Naive thymus-derived CD4-positive, alpha-beta T cell (primary cell): ENCODE results near the gene SLC49A4. TPM values are rescaled to one million over a fixed set of nuclear protein-coding genes. Genes with fewer than 3 reads are reported as not detected.
A peak's percentile ranks its signal among the peaks of the same experiment; 100 is the strongest.

Source experiments
- ATAC-seq: fragments of 150-1000 bp; cut with Tn5 transposase; 2 replicates; pipeline ENCODE4 v1.10.0; 2021; ENCODE audit warnings: mild to moderate bottlenecking, moderate library complexity
- CTCF ChIA-PET: fragments of 350-600 bp; sonication (Branson Sonifier 250); formaldehyde crosslinking; loops from one replicate; lab custom pipeline; 2021; ENCODE audit warnings: antibody characterized with exemption; lab: Charles Lee
- POLR2A ChIA-PET: fragments of 350-600 bp; sonication (Branson Sonifier 250); formaldehyde crosslinking; loops from one replicate; lab custom pipeline; 2021; ENCODE audit warnings: antibody characterized with exemption, inconsistent platforms; lab: Charles Lee
- DNase-seq, 9 donors: peaks; one replicate each; pipeline versions ENCODE4 v3.0.0 to v3.0.0-alpha.2; 2020 to 2022; ENCODE audit warnings: mixed read lengths in 1 of 9
- H3K27ac ChIP-seq: one replicate; pipeline ENCODE4 v1.7.0; 2013; ENCODE audit warnings: mild to moderate bottlenecking, low read depth, low read length, moderate library complexity
- H3K27me3 ChIP-seq, 2 donors: one replicate each; pipeline ENCODE4 v1.7.0; 2013; ENCODE audit warnings: low read length in 2 of 2, mild to moderate bottlenecking in 2 of 2, moderate library complexity in 2 of 2; ENCODE audit not compliant: control insufficient read depth in 2 of 2, insufficient read depth in 2 of 2
- H3K36me3 ChIP-seq, 3 experiments: 1 replicate in 2 of 3; 2 replicates in 1 of 3; pipeline ENCODE4 v1.7.0; 2013; ENCODE audit warnings: low read length in 3 of 3, mild to moderate bottlenecking in 3 of 3, moderate library complexity in 1 of 3; ENCODE audit not compliant: insufficient read depth in 3 of 3, control insufficient read depth in 2 of 3
- H3K4me1 ChIP-seq, 2 donors: one replicate each; pipeline ENCODE4 v1.7.0; 2013; ENCODE audit warnings: low read length in 2 of 2, mild to moderate bottlenecking in 2 of 2, moderate library complexity in 1 of 2; ENCODE audit not compliant: control insufficient read depth in 2 of 2, insufficient read depth in 2 of 2
- H3K4me3 ChIP-seq: 2 replicates; pipeline ENCODE4 v1.7.0; 2013; ENCODE audit warnings: mild to moderate bottlenecking, low read length
- H3K9me3 ChIP-seq, 3 experiments: 1 replicate in 2 of 3; 2 replicates in 1 of 3; pipeline ENCODE4 v1.7.0; 2013; ENCODE audit warnings: low read length in 3 of 3; ENCODE audit not compliant: control insufficient read depth in 2 of 3
- H3K27ac Mint-ChIP-seq, 9 donors: one replicate each; pipeline ENCODE4 v1.8.0; 2020 to 2022; ENCODE audit warnings: mixed read lengths in 9 of 9, mild to moderate bottlenecking in 8 of 9, moderate library complexity in 5 of 9, inconsistent platforms in 2 of 9
- H3K27me3 Mint-ChIP-seq, 5 donors: one replicate each; pipeline ENCODE4 v1.8.0; 2021 to 2022; ENCODE audit warnings: mixed read lengths in 5 of 5, mild to moderate bottlenecking in 1 of 5
- H3K36me3 Mint-ChIP-seq, 5 donors: one replicate each; pipeline ENCODE4 v1.8.0; 2020 to 2022; ENCODE audit warnings: mixed read lengths in 5 of 5, mild to moderate bottlenecking in 3 of 5, inconsistent platforms in 1 of 5
- H3K4me1 Mint-ChIP-seq, 7 donors: one replicate each; pipeline ENCODE4 v1.8.0; 2020 to 2022; ENCODE audit warnings: mixed read lengths in 7 of 7, mild to moderate bottlenecking in 3 of 7, inconsistent platforms in 1 of 7
- H3K4me3 Mint-ChIP-seq, 10 donors: one replicate each; pipeline ENCODE4 v1.8.0; 2020 to 2022; ENCODE audit warnings: mild to moderate bottlenecking in 10 of 10, mixed read lengths in 10 of 10, moderate library complexity in 6 of 10, inconsistent platforms in 2 of 10
- H3K9me3 Mint-ChIP-seq, 11 donors: one replicate each; pipeline ENCODE4 v1.8.0; 2020 to 2022; ENCODE audit warnings: mixed read lengths in 11 of 11, mild to moderate bottlenecking in 4 of 11, inconsistent platforms in 1 of 11, moderate library complexity in 1 of 11
- intact Hi-C, 2 donors: fragments of 100-400 bp; cut with micrococcal nuclease; formaldehyde crosslinking; loops; one replicate each; pipeline ENCODE4 v1.15.1; 2023
- polyA plus RNA-seq, 2 donors: library from polyadenylated mRNA; unstranded; fragments of 300-500 nt; fragmentation: Illumina TruSeq; gene quantifications; one replicate each; pipeline ENCODE4 v1.2.3, GENCODE V29; 2021
- total RNA-seq, 6 experiments: library from RNA in 5 of 6; stranded (reverse) in 5 of 6; gene quantifications; 1 replicate in 5 of 6; 2 replicates in 1 of 6; pipeline ENCODE4 v1.2.3 and lab custom pipeline; 2021 to 2026

The SLC49A4 gene
- total and polyA plus RNA-seq, 7 experiments from 2014 or later, result 1.9 to 12.9 (median 8.4) TPM

- Mint-ChIP-seq H3K9me3 (no peaks in the 10 kb centered on the region), H3K27me3 (peaks cover 0 to 34% (median 5%) of the 10 kb centered on the region in 5 donors), H3K4me1 (peaks cover 0 to 7% (median 0%) of the 10 kb centered on the region in 7 donors), H3K27ac (no peak overlapping the region), H3K36me3 (no peaks in the 10 kb centered on the region), H3K4me3 (no peak overlapping the region)
- intact Hi-C loops, result no loop called here
- no peak overlapping the region for H3K27ac ChIP-seq
- H3K27me3 ChIP-seq, result no peaks in the 10 kb centered on the region
- H3K4me3 ChIP-seq, result no peak overlapping the region
- ATAC-seq, result no peak
- ChIA-PET CTCF (no interaction called here), POLR2A (no interaction called here)
- DNase-seq, result no peak
- no peaks in the 10 kb centered on the region for H3K9me3 ChIP-seq
- H3K4me1 ChIP-seq, result peaks cover 0 to 4% of the 10 kb centered on the region in 2 donors
- H3K36me3 ChIP-seq, result no peaks in the 10 kb centered on the region
Measured at GRCh38 chr3:122898298-122898697, 103.4 kb downstream of the SLC49A4 start.

- Mint-ChIP-seq H3K27ac (no peak overlapping the region), H3K27me3 (peaks cover 0 to 44% (median 8%) of the 10 kb centered on the region in 5 donors), H3K9me3 (peaks cover 0 to 15% (median 6%) of the 10 kb centered on the region in 11 donors), H3K4me1 (peaks cover 0 to 2% (median 0%) of the 10 kb centered on the region in 7 donors), H3K4me3 (no peak overlapping the region), H3K36me3 (peaks cover 0 to 4% (median 0%) of the 10 kb centered on the region in 5 donors)
- Histone ChIP-seq H3K4me3 (no peak overlapping the region), H3K4me1 (no peaks in the 10 kb centered on the region), H3K27ac (no peak overlapping the region), H3K27me3 (no peaks in the 10 kb centered on the region), H3K9me3 (no peaks in the 10 kb centered on the region), H3K36me3 (no peaks in the 10 kb centered on the region)
- intact Hi-C loops, result no loop called here
- POLR2A ChIA-PET, result no interaction called here
- CTCF ChIA-PET, result no interaction called here
- DNase-seq (no peak), ATAC-seq (no peak)
Measured at GRCh38 chr3:122902326-122902725, 107.5 kb downstream of the SLC49A4 start.

- ChIA-PET POLR2A (no interaction called here), CTCF (interaction anchor here (0.6 kb wide), 1 partner anchor 67 kb away, joined by 3 read pairs; no protein-coding TSS in a partner anchor)
Measured at GRCh38 chr3:122903171-122903570, 108.3 kb downstream of the SLC49A4 start.

GRCh38 chr3:122907471-122907870, 112.6 kb downstream of the SLC49A4 start:
- H3K9me3 ChIP-seq, result no peaks in the 10 kb centered on the region
- POLR2A ChIA-PET, result no interaction called here

More at GRCh38 chr3:122903171-122903570, 108.3 kb downstream of the SLC49A4 start:
- no peak overlapping the region for H3K4me3 ChIP-seq
- no peak overlapping the region for H3K27ac ChIP-seq
- no peak overlapping the region for H3K4me3 Mint-ChIP-seq
- DNase-seq, result no peak
- ATAC-seq, result no peak
- H3K4me1 Mint-ChIP-seq, result peaks cover 0 to 2% (median 0%) of the 10 kb centered on the region in 7 donors
- no peaks in the 10 kb centered on the region for H3K4me1 ChIP-seq
- peaks cover 0 to 15% (median 6%) of the 10 kb centered on the region in 11 donors for H3K9me3 Mint-ChIP-seq
- no peaks in the 10 kb centered on the region for H3K9me3 ChIP-seq
- H3K27me3 Mint-ChIP-seq, result peaks cover 0 to 44% (median 8%) of the 10 kb centered on the region in 5 donors
- no peak overlapping the region for H3K27ac Mint-ChIP-seq
- peaks cover 0 to 4% (median 0%) of the 10 kb centered on the region in 5 donors for H3K36me3 Mint-ChIP-seq
- intact Hi-C loops, result no loop called here
- no peaks in the 10 kb centered on the region for H3K27me3 ChIP-seq
- H3K36me3 ChIP-seq, result no peaks in the 10 kb centered on the region

GRCh38 chr3:122908251-122908650, 113.4 kb downstream of the SLC49A4 start:
- Mint-ChIP-seq H3K4me1 (peaks cover 0 to 4% (median 0%) of the 10 kb centered on the region in 7 donors), H3K36me3 (peaks cover 0 to 4% (median 0%) of the 10 kb centered on the region in 5 donors), H3K9me3 (peaks cover 0 to 15% (median 6%) of the 10 kb centered on the region in 11 donors), H3K27ac (no peak overlapping the region), H3K4me3 (no peak overlapping the region), H3K27me3 (peaks cover 6 to 40% (median 29%) of the 10 kb centered on the region in 5 donors)
- Histone ChIP-seq H3K27me3 (no peaks in the 10 kb centered on the region), H3K9me3 (no peaks in the 10 kb centered on the region), H3K27ac (no peak overlapping the region), H3K36me3 (no peaks in the 10 kb centered on the region), H3K4me3 (no peak overlapping the region), H3K4me1 (no peaks in the 10 kb centered on the region)
- no peak for ATAC-seq
- DNase-seq, result no peak
- intact Hi-C loops, result no loop called here
- CTCF ChIA-PET, result no interaction called here
- POLR2A ChIA-PET, result no interaction called here

More at GRCh38 chr3:122907471-122907870, 112.6 kb downstream of the SLC49A4 start:
- Mint-ChIP-seq H3K36me3 (peaks cover 0 to 4% (median 0%) of the 10 kb centered on the region in 5 donors), H3K4me1 (peaks cover 0 to 4% (median 0%) of the 10 kb centered on the region in 7 donors), H3K27me3 (peaks cover 6 to 39% (median 31%) of the 10 kb centered on the region in 5 donors), H3K9me3 (peaks cover 0 to 15% (median 6%) of the 10 kb centered on the region in 11 donors), H3K4me3 (no peak overlapping the region), H3K27ac (no peak overlapping the region)
- H3K4me3 ChIP-seq, result no peak overlapping the region
- H3K4me1 ChIP-seq, result no peaks in the 10 kb centered on the region
- intact Hi-C loops, result no loop called here
- no peaks in the 10 kb centered on the region for H3K27me3 ChIP-seq
- H3K36me3 ChIP-seq, result no peaks in the 10 kb centered on the region
- DNase-seq (no peak), ATAC-seq (no peak)
- CTCF ChIA-PET, result no interaction called here
- H3K27ac ChIP-seq, result no peak overlapping the region

- H3K9me3 ChIP-seq, result no peaks in the 10 kb centered on the region
- peaks cover 0 to 4% (median 0%) of the 10 kb centered on the region in 11 donors for H3K9me3 Mint-ChIP-seq
- no peaks in the 10 kb centered on the region for H3K27me3 ChIP-seq
- H3K4me1 Mint-ChIP-seq, result peaks cover 4 to 15% (median 8%) of the 10 kb centered on the region in 7 donors
- peak overlapping the region in 1 of 10 donors; percentile 16 for H3K4me3 Mint-ChIP-seq
- no peaks in the 10 kb centered on the region for H3K4me1 ChIP-seq
- DNase-seq, result no peak
- H3K36me3 Mint-ChIP-seq, result no peaks in the 10 kb centered on the region
- intact Hi-C loops, result no loop called here
- ATAC-seq, result no peak
- no peak overlapping the region for H3K4me3 ChIP-seq
- POLR2A ChIA-PET, result no interaction called here
- peaks cover 14 to 40% (median 28%) of the 10 kb centered on the region in 5 donors for H3K27me3 Mint-ChIP-seq
- H3K27ac Mint-ChIP-seq, result no peak overlapping the region
- CTCF ChIA-PET, result no interaction called here
- no peaks in the 10 kb centered on the region for H3K36me3 ChIP-seq
- H3K27ac ChIP-seq, result no peak overlapping the region
Measured at GRCh38 chr3:122911901-122912300, 117.0 kb downstream of the SLC49A4 start.
